Measurements from ENCODE around the gene F2RL3.
"Not testable (repeated sequence)": the region's sequence is repeated elsewhere in the genome, so short reads cannot be mapped to it uniquely, and the experiment has no call there.

F2RL3 gene

GRCh38 chr19:16927883-16928282 is 39.1 kb downstream of the F2RL3 start:
- DNase-seq = no peak

GRCh38 chr19:16928351-16928750 is 39.6 kb downstream of the F2RL3 start:
- no peak for DNase-seq

- no peak for DNase-seq
Observed at GRCh38 chr19:16928916-16929315, 40.1 kb downstream of the F2RL3 start.

- DNase-seq = no peak
Observed at GRCh38 chr19:16930753-16931152, 42.0 kb downstream of the F2RL3 start.

GRCh38 chr19:16931306-16931705 is 42.5 kb downstream of the F2RL3 start:
- DNase-seq = no peak

GRCh38 chr19:16934489-16934888 is 45.7 kb downstream of the F2RL3 start:
- DNase-seq = no peak

GRCh38 chr19:16936901-16937300 is 48.1 kb downstream of the F2RL3 start:
- DNase-seq = no peak

GRCh38 chr19:16937796-16938195 is 49.0 kb downstream of the F2RL3 start:
- DNase-seq = not testable (repeated sequence)

GRCh38 chr19:16938211-16938610 is 49.4 kb downstream of the F2RL3 start:
- no peak for DNase-seq

- not testable (repeated sequence) for DNase-seq
Observed at GRCh38 chr19:16940063-16940462, 51.3 kb downstream of the F2RL3 start.

GRCh38 chr19:16940626-16941025 is 51.8 kb downstream of the F2RL3 start:
- DNase-seq = no peak
